Activated CD4-positive, alpha-beta T cell treated with anti-CD3 and anti-CD28 coated beads for 36 hours (primary cell): Measurements from ENCODE around the gene SPATA4. TPM values are rescaled to one million over a fixed set of nuclear protein-coding genes. Genes with fewer than 3 reads are reported as not detected.

Source experiments
- ATAC-seq: fragments of 200-7000 bp; cut with Tn5 transposase; one replicate; pipeline ENCODE4 v1.10.0; 2021; ENCODE audit warnings: mild to moderate bottlenecking, moderate library complexity
- CTCF ChIA-PET: fragments of 350-600 bp; sonication (Branson Sonifier 250); formaldehyde crosslinking; loops from one replicate; lab custom pipeline; 2021; ENCODE audit warnings: antibody characterized with exemption; lab: Charles Lee
- POLR2A ChIA-PET: fragments of 350-600 bp; sonication (Branson Sonifier 250); formaldehyde crosslinking; loops from one replicate; lab custom pipeline; 2021; ENCODE audit warnings: antibody characterized with exemption, inconsistent platforms; lab: Charles Lee
- DNase-seq: peaks from one replicate; pipeline ENCODE4 v3.0.0-alpha.2; 2020
- H3K27ac Mint-ChIP-seq: one replicate; pipeline ENCODE4 v1.8.0; 2021; ENCODE audit warnings: mixed read lengths
- H3K27me3 Mint-ChIP-seq: one replicate; pipeline ENCODE4 v1.8.0; 2021; ENCODE audit warnings: mixed read lengths
- H3K36me3 Mint-ChIP-seq: one replicate; pipeline ENCODE4 v1.8.0; 2021; ENCODE audit warnings: low read depth, mixed read lengths
- H3K4me1 Mint-ChIP-seq: one replicate; pipeline ENCODE4 v1.8.0; 2021; ENCODE audit warnings: mixed read lengths
- H3K4me3 Mint-ChIP-seq: one replicate; pipeline ENCODE4 v1.8.0; 2021; ENCODE audit warnings: mild to moderate bottlenecking, moderate library complexity, mixed read lengths
- H3K9me3 Mint-ChIP-seq: one replicate; pipeline ENCODE4 v1.8.0; 2021; ENCODE audit warnings: low read depth, mixed read lengths
- intact Hi-C, 2 experiments: fragments of 100-400 bp; cut with DNase I in 1 of 2; cut with micrococcal nuclease in 1 of 2; formaldehyde crosslinking; loops; one replicate each; pipeline versions ENCODE4 v1.14.2 to v1.15.1; 2022 to 2024; cut with DNase I, micrococcal nuclease
- total RNA-seq, 2 experiments: library from RNA; stranded (reverse); gene quantifications; one replicate each; pipeline ENCODE4 v1.2.3, GENCODE V29; 2021

SPATA4 gene
- total RNA-seq = not detected

- DNase-seq (peak; percentile 97), ATAC-seq (peak; percentile 91)
- H3K36me3 Mint-ChIP-seq = no peaks in the 10 kb centered on the region
- POLR2A ChIA-PET = no interaction called here
- H3K27ac Mint-ChIP-seq = peak within 1 kb of the TSS; percentile 35
- peak within 1 kb of the TSS; percentile 60 for H3K4me3 Mint-ChIP-seq
- CTCF ChIA-PET = interaction anchor here (0.6 kb wide), 2 partner anchors 37 to 264 kb away, joined by 3 to 4 read pairs; no protein-coding TSS in a partner anchor
- peaks cover 25% of the 10 kb centered on the region for H3K27me3 Mint-ChIP-seq
- peaks cover 30% of the 10 kb centered on the region for H3K4me1 Mint-ChIP-seq
- H3K9me3 Mint-ChIP-seq = peaks cover 2% of the 10 kb centered on the region
- intact Hi-C loops = loop anchor here (1.0 to 2.0 kb wide), 7 partner anchors 124 to 1913 kb away; partner anchors contain the start of genes WDR17 (in 2 of the 2), AGA (in 1 of the 2), CEP44 (in 1 of the 2) and FBXO8 (in 1 of the 2)
Observed at GRCh38 chr4:176195184-176195978, at the start of gene SPATA4. TSS of gene SPATA4 (minus strand) at chr4:176195585. CDS start at chr4:176195562, 23 bp downstream.

- intact Hi-C loops = no loop called here
- no peaks in the 10 kb centered on the region for H3K36me3 Mint-ChIP-seq
- POLR2A ChIA-PET = no interaction called here
- DNase-seq (no peak), ATAC-seq (no peak)
- no peak overlapping the region for H3K27ac Mint-ChIP-seq
- CTCF ChIA-PET = no interaction called here
- H3K9me3 Mint-ChIP-seq = no peaks in the 10 kb centered on the region
- H3K4me1 Mint-ChIP-seq = no peaks in the 10 kb centered on the region
- H3K27me3 Mint-ChIP-seq = peaks cover 9% of the 10 kb centered on the region
- H3K4me3 Mint-ChIP-seq = no peak overlapping the region
Observed at GRCh38 chr4:176242764-176243347, 47.5 kb upstream of the SPATA4 start.

- Mint-ChIP-seq H3K4me1 (no peaks in the 10 kb centered on the region), H3K36me3 (no peaks in the 10 kb centered on the region), H3K27ac (no peak overlapping the region), H3K4me3 (no peak overlapping the region), H3K27me3 (peaks cover 12% of the 10 kb centered on the region), H3K9me3 (no peaks in the 10 kb centered on the region)
- POLR2A ChIA-PET = no interaction called here
- CTCF ChIA-PET = no interaction called here
- ATAC-seq (no peak), DNase-seq (no peak)
- intact Hi-C loops = no loop called here
Observed at GRCh38 chr4:176241703-176242102, 46.3 kb upstream of the SPATA4 start.

- no peak overlapping the region for H3K27ac Mint-ChIP-seq
- no peaks in the 10 kb centered on the region for H3K9me3 Mint-ChIP-seq
- no peaks in the 10 kb centered on the region for H3K36me3 Mint-ChIP-seq
- no peak for DNase-seq
- peaks cover 10% of the 10 kb centered on the region for H3K27me3 Mint-ChIP-seq
- no peak for ATAC-seq
- intact Hi-C loops = no loop called here
- ChIA-PET POLR2A (no interaction called here), CTCF (no interaction called here)
- no peak overlapping the region for H3K4me3 Mint-ChIP-seq
- H3K4me1 Mint-ChIP-seq = no peaks in the 10 kb centered on the region
Observed at GRCh38 chr4:176238826-176239225, 43.4 kb upstream of the SPATA4 start.

- intact Hi-C loops = no loop called here
Observed at GRCh38 chr4:176238157-176238610, 42.8 kb upstream of the SPATA4 start.

GRCh38 chr4:176236946-176237345, 41.6 kb upstream of the SPATA4 start:
- intact Hi-C loops = no loop called here
- ATAC-seq (no peak), DNase-seq (no peak)
- H3K36me3 Mint-ChIP-seq = no peaks in the 10 kb centered on the region
- no peak overlapping the region for H3K27ac Mint-ChIP-seq
- H3K9me3 Mint-ChIP-seq = no peaks in the 10 kb centered on the region
- ChIA-PET CTCF (no interaction called here), POLR2A (no interaction called here)
- H3K4me1 Mint-ChIP-seq = no peaks in the 10 kb centered on the region
- no peak overlapping the region for H3K4me3 Mint-ChIP-seq
- peaks cover 10% of the 10 kb centered on the region for H3K27me3 Mint-ChIP-seq

More at GRCh38 chr4:176238157-176238610, 42.8 kb upstream of the SPATA4 start:
- Mint-ChIP-seq H3K27me3 (peaks cover 10% of the 10 kb centered on the region), H3K4me3 (no peak overlapping the region), H3K27ac (no peak overlapping the region), H3K9me3 (no peaks in the 10 kb centered on the region), H3K4me1 (no peaks in the 10 kb centered on the region), H3K36me3 (no peaks in the 10 kb centered on the region)
- no peak for ATAC-seq
- no peak for DNase-seq
- ChIA-PET POLR2A (no interaction called here), CTCF (interaction anchor here (0.6 to 0.7 kb wide), 2 partner anchors 99 to 944 kb away, joined by 3 read pairs; no protein-coding TSS in a partner anchor)

- intact Hi-C loops = no loop called here
- H3K36me3 Mint-ChIP-seq = no peaks in the 10 kb centered on the region
- ATAC-seq = no peak
- ChIA-PET POLR2A (no interaction called here), CTCF (interaction anchor here (1.3 kb wide), 1 partner anchor 79 kb away, joined by 4 read pairs; no protein-coding TSS in a partner anchor)
- peaks cover 9% of the 10 kb centered on the region for H3K27me3 Mint-ChIP-seq
- H3K4me1 Mint-ChIP-seq = no peaks in the 10 kb centered on the region
- no peak overlapping the region for H3K4me3 Mint-ChIP-seq
- H3K27ac Mint-ChIP-seq = no peak overlapping the region
- DNase-seq = no peak
- H3K9me3 Mint-ChIP-seq = no peaks in the 10 kb centered on the region
Observed at GRCh38 chr4:176230836-176231235, 35.5 kb upstream of the SPATA4 start.

GRCh38 chr4:176229645-176230044, 34.3 kb upstream of the SPATA4 start:
- Mint-ChIP-seq H3K4me1 (no peaks in the 10 kb centered on the region), H3K27ac (no peak overlapping the region), H3K27me3 (peaks cover 12% of the 10 kb centered on the region), H3K9me3 (no peaks in the 10 kb centered on the region), H3K36me3 (no peaks in the 10 kb centered on the region), H3K4me3 (no peak overlapping the region)
- DNase-seq (no peak), ATAC-seq (no peak)
- intact Hi-C loops = no loop called here
- ChIA-PET CTCF (interaction anchor here (1.3 kb wide), 1 partner anchor 78 kb away, joined by 4 read pairs; no protein-coding TSS in a partner anchor), POLR2A (no interaction called here)

GRCh38 chr4:176226736-176227135, 31.4 kb upstream of the SPATA4 start:
- Mint-ChIP-seq H3K27me3 (peaks cover 8% of the 10 kb centered on the region), H3K27ac (no peak overlapping the region), H3K4me1 (no peaks in the 10 kb centered on the region), H3K36me3 (no peaks in the 10 kb centered on the region), H3K4me3 (no peak overlapping the region), H3K9me3 (no peaks in the 10 kb centered on the region)
- POLR2A ChIA-PET = no interaction called here
- CTCF ChIA-PET = interaction anchor here (0.9 kb wide), 1 partner anchor 11 kb away, joined by 4 read pairs; no protein-coding TSS in a partner anchor
- DNase-seq (no peak), ATAC-seq (no peak)
- intact Hi-C loops = no loop called here

GRCh38 chr4:176223561-176223960, 28.2 kb upstream of the SPATA4 start:
- DNase-seq = no peak
- no peaks in the 10 kb centered on the region for H3K9me3 Mint-ChIP-seq
- intact Hi-C loops = no loop called here
- H3K27ac Mint-ChIP-seq = no peak overlapping the region
- ChIA-PET POLR2A (no interaction called here), CTCF (no interaction called here)
- H3K36me3 Mint-ChIP-seq = no peaks in the 10 kb centered on the region
- H3K4me1 Mint-ChIP-seq = no peaks in the 10 kb centered on the region
- peaks cover 6% of the 10 kb centered on the region for H3K27me3 Mint-ChIP-seq
- no peak for ATAC-seq
- no peak overlapping the region for H3K4me3 Mint-ChIP-seq

- DNase-seq (no peak), ATAC-seq (no peak)
- ChIA-PET CTCF (no interaction called here), POLR2A (no interaction called here)
- Mint-ChIP-seq H3K27me3 (peaks cover 6% of the 10 kb centered on the region), H3K27ac (no peak overlapping the region), H3K9me3 (no peaks in the 10 kb centered on the region), H3K4me1 (no peaks in the 10 kb centered on the region), H3K4me3 (no peak overlapping the region), H3K36me3 (no peaks in the 10 kb centered on the region)
- intact Hi-C loops = no loop called here
Observed at GRCh38 chr4:176222149-176222548, 26.8 kb upstream of the SPATA4 start.
